NCI-H2107 treated with DMSO at 0.1 percent for 48 hours (cell line): Measurements from ENCODE around the gene KCNK4.
A peak's percentile ranks its signal among the peaks of the same experiment; 100 is the strongest.

Experiments
- DNase-seq: peaks from one replicate; lab custom pipeline; 2025; ENCODE audit not compliant: unreplicated experiment; lab: John Stamatoyannopoulos, UW

Gene KCNK4

GRCh38 chr11:64253043-64253442, 38.1 kb upstream of the KCNK4 start:
- no peak for DNase-seq

DNA sequence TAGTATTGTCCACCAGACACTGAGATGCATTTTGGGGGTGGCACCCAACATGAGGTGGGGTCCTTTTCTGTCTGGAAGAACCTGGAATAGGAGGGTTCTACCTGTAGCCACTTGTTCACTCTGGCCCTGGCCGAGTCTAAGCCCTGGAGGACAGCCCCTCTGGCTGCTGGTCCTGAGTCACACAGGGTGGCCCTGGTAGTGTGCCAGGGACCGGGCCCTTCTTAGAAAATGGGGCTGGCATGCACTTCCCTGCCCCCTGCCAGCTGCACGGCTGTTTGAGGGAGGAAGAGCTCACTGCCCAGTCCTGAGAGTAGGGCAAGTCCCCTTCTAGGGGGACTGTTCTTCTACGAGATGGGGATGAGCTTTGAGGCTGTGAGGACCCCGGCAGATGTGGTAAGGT, 37.6 kb upstream of the KCNK4 start:
- DNase-seq, result no peak

GRCh38 chr11:64254326-64254725, 36.8 kb upstream of the KCNK4 start:
- DNase-seq, result no peak

GRCh38 chr11:64255135-64256128, 35.7 kb upstream of the KCNK4 start:
- no peak for DNase-seq

DNA sequence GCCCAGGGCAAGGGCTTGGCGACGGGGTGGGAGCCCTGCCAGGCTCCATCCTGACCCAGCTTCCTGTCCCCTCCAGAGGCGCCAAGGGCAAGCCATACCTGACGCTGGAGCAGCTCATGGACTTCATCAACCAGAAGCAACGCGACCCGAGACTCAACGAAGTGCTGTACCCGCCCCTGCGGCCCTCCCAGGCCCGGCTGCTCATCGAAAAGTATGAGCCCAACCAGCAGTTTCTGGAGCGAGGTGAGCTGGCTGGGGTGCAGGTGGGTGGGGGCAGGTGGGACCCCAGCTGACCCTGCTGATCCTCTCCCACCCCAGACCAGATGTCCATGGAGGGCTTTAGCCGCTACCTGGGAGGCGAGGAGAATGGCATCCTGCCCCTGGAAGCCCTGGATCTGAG, 34.8 kb upstream of the KCNK4 start:
- no peak for DNase-seq

- DNase-seq, result no peak
Observed at GRCh38 chr11:64258356-64258755, 32.7 kb upstream of the KCNK4 start.

- no peak for DNase-seq
Observed at GRCh38 chr11:64258946-64259532, 32.1 kb upstream of the KCNK4 start.

DNA sequence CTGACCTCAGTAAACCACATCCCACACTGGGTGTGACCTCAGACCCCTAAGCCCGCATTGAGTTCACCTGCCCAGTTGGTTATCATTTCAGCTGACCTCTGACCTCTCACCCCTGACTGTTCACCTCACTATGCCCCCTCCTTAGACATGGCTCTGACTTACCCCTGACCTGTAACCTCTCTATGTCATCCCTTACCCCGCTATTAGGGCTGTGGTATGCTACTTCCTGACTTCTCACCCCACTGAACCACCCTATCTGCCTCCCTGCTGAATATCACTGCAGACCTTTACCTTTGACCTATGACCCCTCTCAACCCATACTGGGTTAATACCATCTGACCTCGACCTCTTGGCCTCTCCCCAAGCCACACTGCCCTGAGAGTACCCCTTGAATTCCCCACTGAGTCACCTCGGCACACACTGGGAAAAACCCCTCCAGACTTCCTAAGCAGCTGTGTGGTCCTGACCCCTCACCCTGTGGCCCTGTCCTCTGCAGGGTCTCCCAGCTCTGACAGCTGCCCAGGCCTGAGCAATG, 31.5 kb upstream of the KCNK4 start:
- DNase-seq, result no peak

GRCh38 chr11:64260147-64260708, 30.9 kb upstream of the KCNK4 start:
- DNase-seq, result no peak

DNA sequence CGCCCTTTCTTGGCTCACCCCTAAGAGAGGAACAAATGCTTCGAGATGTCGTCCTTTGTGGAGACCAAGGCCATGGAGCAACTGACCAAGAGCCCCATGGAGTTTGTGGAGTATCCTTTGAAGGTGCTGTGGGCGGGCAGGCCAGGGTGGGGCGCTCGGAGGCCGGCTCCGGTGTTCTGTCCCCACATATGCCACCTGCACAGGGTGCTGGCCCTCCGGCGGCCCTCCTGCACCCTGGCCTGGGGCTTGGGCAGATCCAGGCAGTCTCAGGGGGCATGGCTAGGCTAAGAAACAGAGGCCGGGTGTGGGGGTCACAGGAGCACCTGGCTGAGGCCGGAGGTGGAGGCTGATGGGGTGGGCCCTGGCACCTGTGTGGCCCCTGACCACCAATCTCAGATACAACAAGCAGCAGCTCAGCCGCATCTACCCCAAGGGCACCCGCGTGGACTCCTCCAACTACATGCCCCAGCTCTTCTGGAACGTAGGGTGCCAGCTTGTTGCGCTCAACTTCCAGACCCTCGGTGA, 29.5 kb upstream of the KCNK4 start:
- no peak for DNase-seq

DNA sequence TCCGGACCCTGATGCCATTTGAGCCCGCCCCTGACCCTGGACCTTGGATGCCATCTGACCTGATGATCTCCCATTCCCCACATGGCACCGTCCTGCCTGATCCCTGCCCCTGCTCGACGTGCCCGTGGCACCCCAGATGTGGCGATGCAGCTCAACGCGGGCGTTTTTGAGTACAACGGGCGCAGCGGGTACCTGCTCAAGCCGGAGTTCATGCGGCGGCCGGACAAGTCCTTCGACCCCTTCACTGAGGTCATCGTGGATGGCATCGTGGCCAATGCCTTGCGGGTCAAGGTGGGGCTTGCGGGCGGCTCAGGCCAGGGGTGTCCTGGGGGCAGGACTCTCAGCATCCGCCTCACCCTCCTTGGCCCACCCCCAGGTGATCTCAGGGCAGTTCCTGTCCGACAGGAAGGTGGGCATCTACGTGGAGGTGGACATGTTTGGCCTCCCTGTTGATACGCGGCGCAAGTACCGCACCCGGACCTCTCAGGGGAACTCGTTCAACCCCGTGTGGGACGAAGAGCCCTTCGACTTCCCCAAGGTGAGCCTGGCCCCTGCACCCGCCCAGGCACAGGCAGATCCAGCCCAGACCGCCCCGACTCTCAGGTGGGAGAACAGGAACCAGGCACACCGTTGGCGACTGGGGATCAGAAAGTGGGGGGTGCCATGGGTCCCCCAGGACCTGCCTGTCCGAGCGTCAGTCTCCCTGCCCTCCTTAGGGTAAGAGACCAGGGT, 28.7 kb upstream of the KCNK4 start:
- no peak for DNase-seq

DNA sequence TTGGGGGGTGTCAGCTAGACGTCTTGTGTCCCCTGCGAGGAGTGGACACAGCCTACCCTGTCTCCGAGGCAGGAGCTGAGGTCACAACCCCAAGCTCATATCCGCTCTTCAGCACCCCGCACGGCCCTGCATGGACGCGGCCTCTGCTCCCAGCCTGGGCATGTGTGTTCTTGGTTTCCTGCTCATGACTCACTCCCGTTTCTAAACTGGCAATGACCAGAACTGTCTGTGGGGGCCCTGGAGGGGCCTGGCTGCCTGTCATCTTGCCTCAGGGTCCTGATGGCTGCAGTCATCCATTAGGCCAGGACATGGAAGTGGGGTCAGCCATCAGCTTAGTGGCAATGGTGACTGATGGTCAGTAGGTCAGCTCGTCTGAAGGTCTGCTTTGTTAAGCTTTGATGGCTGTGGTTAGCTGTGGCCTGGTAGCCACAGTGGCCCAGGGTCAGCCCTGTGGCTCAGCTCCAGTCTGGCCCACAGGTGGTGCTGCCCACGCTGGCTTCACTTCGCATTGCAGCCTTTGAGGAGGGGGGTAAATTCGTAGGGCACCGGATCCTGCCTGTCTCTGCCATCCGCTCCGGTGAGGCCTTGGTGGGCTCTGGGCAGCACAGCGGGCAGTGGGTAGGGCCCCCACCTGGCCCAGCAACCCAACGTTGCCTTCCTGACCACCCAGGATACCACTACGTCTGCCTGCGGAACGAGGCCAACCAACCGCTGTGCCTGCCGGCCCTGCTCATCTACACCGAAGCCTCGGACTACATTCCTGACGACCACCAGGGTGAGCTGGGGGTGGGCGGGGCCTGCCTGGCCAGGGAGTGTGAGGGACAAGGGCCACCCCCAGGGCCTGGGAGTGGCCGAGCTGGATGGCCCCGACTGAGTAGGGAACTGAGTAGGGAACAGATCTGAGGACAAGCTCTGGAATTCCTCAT, 27.8 kb upstream of the KCNK4 start:
- no peak for DNase-seq

GRCh38 chr11:64263947-64264317, 27.2 kb upstream of the KCNK4 start:
- no peak for DNase-seq

GRCh38 chr11:64264371-64264852, 26.7 kb upstream of the KCNK4 start:
- DNase-seq, result peak; percentile 51

GRCh38 chr11:64265176-64266160, 25.6 kb upstream of the KCNK4 start:
- no peak for DNase-seq

- no peak for DNase-seq
Observed at GRCh38 chr11:64266339-64266738, 24.8 kb upstream of the KCNK4 start.

DNA sequence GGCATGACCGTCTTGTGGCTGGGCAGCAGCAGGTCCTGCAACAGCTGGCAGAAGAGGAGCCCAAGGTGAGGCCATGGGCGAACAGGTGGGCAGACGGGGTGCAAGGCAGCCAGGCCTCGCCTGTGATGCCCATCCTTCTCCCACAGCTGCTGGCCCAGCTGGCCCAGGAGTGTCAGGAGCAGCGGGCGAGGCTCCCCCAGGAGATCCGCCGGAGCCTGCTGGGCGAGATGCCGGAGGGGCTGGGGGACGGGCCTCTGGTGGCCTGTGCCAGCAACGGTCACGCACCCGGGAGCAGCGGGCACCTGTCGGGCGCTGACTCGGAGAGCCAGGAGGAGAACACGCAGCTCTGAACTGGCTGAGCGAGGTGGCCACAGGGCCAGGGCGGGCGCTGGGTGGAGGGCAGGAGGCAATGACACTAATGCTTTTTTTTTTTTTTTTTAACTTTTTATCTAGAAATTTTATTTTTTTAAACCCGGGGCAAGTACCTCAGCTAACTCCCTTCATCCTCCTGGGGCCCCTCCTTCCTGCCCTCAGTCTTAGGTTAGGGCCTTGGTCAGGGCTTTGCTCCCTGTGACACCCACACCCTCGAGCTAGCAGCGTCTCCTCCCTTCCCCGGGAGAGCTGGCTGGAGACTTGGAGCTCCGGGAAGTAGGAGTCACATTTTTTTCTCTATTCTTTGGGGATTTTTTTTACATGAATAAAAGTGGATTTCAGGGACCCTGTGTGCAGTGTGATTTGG, 23.7 kb upstream of the KCNK4 start:
- no peak for DNase-seq
